Activated CD4-positive, alpha-beta T cell treated with anti-CD3 and anti-CD28 coated beads, Interleukin-2, amount 10 ng/mL, durations not matched to agents 24 days and 14 days (primary cell): Measurements from ENCODE around the gene SCGB1D4. TPM values are rescaled to one million over a fixed set of nuclear protein-coding genes. Genes with fewer than 3 reads are reported as not detected.
"Not testable (repeated sequence)": the region's sequence is repeated elsewhere in the genome, so short reads cannot be mapped to it uniquely, and the experiment has no call there.

Source experiments
- DNase-seq: peaks from one replicate; pipeline ENCODE4 v3.0.0; 2022
- H3K27ac Mint-ChIP-seq: one replicate; pipeline ENCODE4 v1.8.0; 2022; ENCODE audit warnings: mild to moderate bottlenecking, mixed read lengths
- H3K27me3 Mint-ChIP-seq: one replicate; pipeline ENCODE4 v1.8.0; 2022; ENCODE audit warnings: mixed read lengths
- H3K36me3 Mint-ChIP-seq: one replicate; pipeline ENCODE4 v1.8.0; 2022; ENCODE audit warnings: low read depth, mild to moderate bottlenecking, mixed read lengths
- H3K4me1 Mint-ChIP-seq: one replicate; pipeline ENCODE4 v1.8.0; 2021; ENCODE audit warnings: mixed read lengths
- H3K4me3 Mint-ChIP-seq: one replicate; pipeline ENCODE4 v1.8.0; 2022; ENCODE audit warnings: mild to moderate bottlenecking, moderate library complexity, mixed read lengths
- H3K9me3 Mint-ChIP-seq: one replicate; pipeline ENCODE4 v1.8.0; 2021; ENCODE audit warnings: mixed read lengths
- intact Hi-C: fragments of 100-400 bp; cut with micrococcal nuclease; formaldehyde crosslinking; loops from one replicate; pipeline ENCODE4 v1.15.1; 2023
- total RNA-seq: library from RNA; stranded (reverse); gene quantifications from 2 replicates; pipeline ENCODE4 v1.2.3, GENCODE V29; 2022

Gene SCGB1D4, protein sequence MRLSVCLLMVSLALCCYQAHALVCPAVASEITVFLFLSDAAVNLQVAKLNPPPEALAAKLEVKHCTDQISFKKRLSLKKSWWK
- not detected in 2 replicates for total RNA-seq

DNA sequence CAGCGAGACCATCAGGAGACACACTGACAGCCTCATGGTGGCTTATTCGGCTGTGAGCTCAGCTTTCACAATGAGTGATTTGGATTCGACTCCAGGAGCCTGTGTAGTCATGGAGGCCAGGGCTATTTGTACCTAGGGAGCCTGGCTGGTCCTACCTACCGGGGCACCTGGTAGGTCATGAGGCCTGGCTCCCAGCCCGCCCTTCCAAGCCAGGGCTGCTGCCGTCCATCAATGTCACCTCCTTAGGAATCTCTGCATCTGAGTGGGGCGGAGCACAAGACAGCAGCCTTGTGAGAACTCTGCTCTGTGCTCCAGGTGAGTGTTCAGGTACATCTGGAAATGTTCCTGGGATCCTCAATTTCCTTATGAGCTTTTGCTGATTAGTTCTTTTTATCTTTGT is at the start of gene SCGB1D4:
Gene SCGB1D4 (minus strand): TSS at position 101 of the 400 bp plus-strand sequence. CDS start 65 bp downstream, at position 36.
- Mint-ChIP-seq H3K4me1 (no peaks in the 10 kb centered on the region), H3K9me3 (no peaks in the 10 kb centered on the region), H3K36me3 (no peaks in the 10 kb centered on the region), H3K4me3 (no peak within 1 kb of the TSS), H3K27ac (no peak within 1 kb of the TSS), H3K27me3 (peaks cover 30% of the 10 kb centered on the region)
- DNase-seq, result no peak
- intact Hi-C loops, result no loop called here

DNA sequence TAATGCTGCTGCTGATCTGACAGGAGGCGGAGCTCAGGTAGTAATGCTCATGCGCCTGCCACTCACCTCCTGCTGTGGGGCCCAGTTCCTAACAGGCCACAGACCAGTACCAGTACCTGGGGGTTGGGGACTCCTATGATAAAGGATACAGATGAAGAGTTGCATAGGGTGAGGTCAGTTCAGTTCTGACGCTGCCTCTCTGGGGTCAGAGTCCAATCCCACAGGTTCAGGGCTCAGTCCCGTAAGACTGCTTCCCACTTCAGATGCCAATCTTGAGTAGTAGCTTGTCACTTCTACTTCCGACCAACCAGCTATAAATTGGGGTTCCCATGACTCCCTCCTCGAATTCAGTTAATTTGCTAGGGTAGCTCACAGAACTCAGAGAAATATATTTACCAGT is 47.0 kb upstream of the SCGB1D4 start:
- DNase-seq, result no peak
- intact Hi-C loops, result no loop called here
- Mint-ChIP-seq H3K27ac (no peak overlapping the region), H3K4me3 (no peak overlapping the region), H3K9me3 (no peaks in the 10 kb centered on the region), H3K36me3 (no peaks in the 10 kb centered on the region), H3K4me1 (no peaks in the 10 kb centered on the region), H3K27me3 (no peaks in the 10 kb centered on the region)

DNA sequence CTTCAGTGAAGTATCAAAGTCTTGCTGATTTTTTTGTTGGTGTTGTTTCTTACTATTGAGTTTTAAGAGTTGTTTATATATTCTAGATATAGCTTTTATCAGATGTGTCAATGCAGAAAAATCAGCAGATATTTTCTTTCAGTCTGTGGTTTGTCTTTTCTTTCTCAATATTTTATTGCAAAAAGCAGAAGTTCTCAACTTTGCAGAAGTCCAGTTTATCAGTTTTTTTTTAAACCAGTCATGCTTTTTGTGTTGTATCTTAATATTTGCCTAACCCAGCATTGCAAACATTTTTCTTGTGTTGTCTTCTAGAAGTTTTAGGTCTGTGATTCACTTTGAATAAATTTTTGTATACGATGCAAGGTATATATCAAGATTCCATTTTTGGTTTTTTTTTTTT is 45.3 kb upstream of the SCGB1D4 start:
- Mint-ChIP-seq H3K4me3 (no peak overlapping the region), H3K36me3 (no peaks in the 10 kb centered on the region), H3K27me3 (peaks cover 8% of the 10 kb centered on the region), H3K4me1 (peaks cover 3% of the 10 kb centered on the region), H3K9me3 (no peaks in the 10 kb centered on the region), H3K27ac (no peak overlapping the region)
- intact Hi-C loops, result no loop called here
- no peak for DNase-seq

DNA sequence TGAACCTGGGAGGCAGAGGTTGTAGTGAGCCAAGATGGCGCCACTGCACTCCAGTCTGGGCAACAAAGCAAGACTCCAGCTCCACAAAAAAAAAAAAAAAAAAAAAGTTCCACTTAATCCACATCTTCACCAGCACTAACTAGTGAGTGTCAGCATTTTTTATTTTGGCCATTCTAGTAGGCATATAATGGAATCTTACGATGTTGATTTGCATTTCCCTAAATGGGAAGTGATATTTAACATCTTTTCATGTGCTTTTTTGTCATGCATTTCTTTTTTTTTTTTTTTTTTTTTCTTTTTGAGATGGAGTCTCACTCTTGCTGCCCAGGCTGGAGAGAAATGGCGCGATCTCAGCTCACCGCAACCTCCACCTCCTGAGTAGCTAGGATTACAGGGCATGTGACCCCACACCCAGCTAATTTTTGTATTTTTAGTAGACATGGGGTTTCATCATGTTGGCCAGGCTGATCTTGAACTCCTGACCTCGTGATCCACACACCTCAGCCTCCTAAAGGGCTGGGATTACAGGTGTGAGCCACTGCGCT is 44.8 kb upstream of the SCGB1D4 start:
- H3K27ac Mint-ChIP-seq, H3K4me3 Mint-ChIP-seq, H3K9me3 Mint-ChIP-seq, H3K36me3 Mint-ChIP-seq, H3K27me3 Mint-ChIP-seq, intact Hi-C loops, H3K4me1 Mint-ChIP-seq, DNase-seq: not testable (repeated sequence)

DNA sequence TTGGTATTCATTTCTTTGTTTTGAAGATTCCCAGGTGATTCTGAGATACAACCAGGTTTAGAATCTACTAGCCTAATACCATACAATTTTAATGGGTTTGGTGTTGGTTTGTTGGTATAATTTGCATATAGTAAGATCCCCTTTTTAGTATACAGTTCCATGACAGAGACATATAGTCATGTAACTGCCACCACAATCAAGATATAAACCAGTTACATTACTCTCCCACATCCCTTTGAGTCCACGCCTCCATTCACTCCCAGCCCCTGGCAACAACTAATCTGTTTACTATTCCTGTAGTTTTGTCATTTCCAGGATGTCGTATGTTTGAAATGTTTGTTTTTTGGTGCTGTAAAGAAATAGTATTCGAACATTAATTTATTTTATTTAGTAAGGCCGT is 42.7 kb upstream of the SCGB1D4 start:
- no peak for DNase-seq
- intact Hi-C loops, result no loop called here
- peaks cover 12% of the 10 kb centered on the region for H3K4me1 Mint-ChIP-seq
- H3K27ac Mint-ChIP-seq, result no peak overlapping the region
- H3K36me3 Mint-ChIP-seq, result peaks cover 4% of the 10 kb centered on the region
- no peak overlapping the region for H3K4me3 Mint-ChIP-seq
- H3K27me3 Mint-ChIP-seq, result peaks cover 16% of the 10 kb centered on the region
- no peaks in the 10 kb centered on the region for H3K9me3 Mint-ChIP-seq

DNA sequence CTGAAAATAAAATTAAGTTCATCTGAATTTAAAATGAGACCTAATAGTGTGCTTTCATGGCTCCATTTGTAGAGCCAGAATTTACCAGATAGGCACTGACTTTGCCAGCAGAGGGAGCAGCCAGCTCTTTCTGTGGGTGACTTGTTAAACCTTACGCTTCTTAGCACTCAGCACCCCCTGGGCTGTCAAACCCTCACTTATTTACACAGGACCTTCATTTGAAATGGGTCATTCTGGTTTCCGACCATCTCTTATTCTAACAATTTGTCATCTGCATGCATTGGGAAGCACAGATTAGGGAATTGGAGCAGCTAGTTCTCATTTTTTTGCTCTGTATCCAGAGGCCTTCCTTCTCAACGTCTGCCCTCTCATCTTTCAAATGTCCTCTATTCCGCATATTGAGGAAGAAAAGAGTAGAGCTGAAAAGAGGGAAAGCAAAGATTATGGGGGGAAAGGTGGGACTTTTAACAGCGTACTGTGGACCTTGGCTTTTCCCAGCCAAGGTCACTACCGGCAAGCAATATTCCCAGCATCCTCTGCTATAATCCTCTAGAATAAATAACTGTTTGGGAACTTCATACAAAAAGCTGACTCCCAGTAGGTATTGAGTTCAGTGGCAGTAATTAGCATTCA is 41.5 kb upstream of the SCGB1D4 start:
- H3K9me3 Mint-ChIP-seq, result no peaks in the 10 kb centered on the region
- peaks cover 12% of the 10 kb centered on the region for H3K4me1 Mint-ChIP-seq
- peak; percentile 87 for DNase-seq
- H3K27me3 Mint-ChIP-seq, result peaks cover 25% of the 10 kb centered on the region
- peaks cover 4% of the 10 kb centered on the region for H3K36me3 Mint-ChIP-seq
- intact Hi-C loops, result loop anchor here (1.0 kb wide), 1 partner anchor 38 kb away; no protein-coding TSS in a partner anchor
- H3K4me3 Mint-ChIP-seq, result no peak overlapping the region
- H3K27ac Mint-ChIP-seq, result no peak overlapping the region

DNA sequence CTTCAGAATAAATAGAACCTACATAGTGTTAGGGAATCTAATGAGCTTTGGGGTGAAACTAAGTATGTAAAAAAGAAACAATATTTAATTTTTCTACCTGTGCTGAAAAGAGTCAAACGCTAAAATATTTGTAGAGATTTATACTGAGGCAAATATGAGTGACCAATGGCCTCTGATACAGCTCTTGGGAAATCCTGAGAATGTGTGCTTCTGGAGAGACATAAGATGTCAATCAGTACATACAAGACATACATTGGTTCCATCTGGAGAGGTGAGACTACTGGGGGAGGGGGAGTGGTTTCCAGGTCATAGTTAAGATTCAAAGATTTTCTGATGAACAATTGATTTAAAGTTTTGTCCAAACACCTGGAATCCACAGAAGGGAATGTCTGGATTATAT is 39.3 kb upstream of the SCGB1D4 start:
- no peak overlapping the region for H3K27ac Mint-ChIP-seq
- peaks cover 32% of the 10 kb centered on the region for H3K27me3 Mint-ChIP-seq
- H3K9me3 Mint-ChIP-seq, result no peaks in the 10 kb centered on the region
- peaks cover 12% of the 10 kb centered on the region for H3K4me1 Mint-ChIP-seq
- H3K36me3 Mint-ChIP-seq, result peaks cover 4% of the 10 kb centered on the region
- intact Hi-C loops, result no loop called here
- peak overlapping the region; percentile 89 for H3K4me3 Mint-ChIP-seq
- no peak for DNase-seq

DNA sequence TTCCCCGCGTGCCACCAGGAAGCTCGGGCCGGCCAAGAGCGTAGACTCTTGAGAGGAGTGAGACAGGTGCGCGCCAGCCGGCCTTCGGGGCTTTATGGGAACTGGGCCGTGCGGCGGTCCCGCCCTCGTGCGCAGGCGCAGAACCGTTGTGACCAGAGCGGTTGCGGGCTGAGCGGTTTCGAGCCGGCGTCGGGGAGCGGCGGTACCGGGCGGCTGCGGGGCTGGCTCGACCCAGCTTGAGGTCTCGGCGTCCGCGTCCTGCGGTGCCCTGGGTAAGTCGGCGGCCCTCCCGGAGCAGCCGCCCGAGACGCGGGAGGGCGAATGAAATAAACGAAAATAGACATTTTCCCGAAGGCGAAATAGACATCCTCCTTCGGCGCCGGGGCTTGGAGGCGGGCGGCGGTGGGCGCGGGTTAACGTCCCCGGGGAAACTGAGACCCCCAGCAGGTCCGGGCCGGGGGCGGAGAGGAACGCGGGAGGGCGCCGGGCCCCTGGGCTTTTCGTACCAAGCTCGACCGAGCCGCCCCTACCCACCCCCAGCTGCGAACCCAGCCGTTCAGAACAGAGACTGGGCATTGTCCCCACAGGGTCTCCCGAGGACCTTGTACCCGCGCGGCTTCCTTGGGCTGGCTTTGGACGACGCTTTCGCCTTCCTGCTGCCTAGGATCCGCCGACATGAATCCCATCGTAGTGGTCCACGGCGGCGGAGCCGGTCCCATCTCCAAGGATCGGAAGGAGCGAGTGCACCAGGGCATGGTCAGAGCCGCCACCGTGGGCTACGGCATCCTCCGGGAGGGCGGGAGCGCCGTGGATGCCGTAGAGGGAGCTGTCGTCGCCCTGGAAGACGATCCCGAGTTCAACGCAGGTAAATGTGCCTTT is 38.7 kb upstream of the SCGB1D4 start, which contains the start of gene ASRGL1:
Gene ASRGL1 (plus strand): TSS at position 146 of the 879 bp plus-strand sequence. CDS start 530 bp downstream, at position 676.
- peak within 1 kb of the TSS; percentile 89 for H3K4me3 Mint-ChIP-seq
- intact Hi-C loops, result no loop called here
- DNase-seq, result peak; percentile 94
- peaks cover 12% of the 10 kb centered on the region for H3K4me1 Mint-ChIP-seq
- H3K27me3 Mint-ChIP-seq, result peaks cover 34% of the 10 kb centered on the region
- H3K27ac Mint-ChIP-seq, result peak within 1 kb of the TSS; percentile 62
- peaks cover 4% of the 10 kb centered on the region for H3K36me3 Mint-ChIP-seq
- H3K9me3 Mint-ChIP-seq, result no peaks in the 10 kb centered on the region

DNA sequence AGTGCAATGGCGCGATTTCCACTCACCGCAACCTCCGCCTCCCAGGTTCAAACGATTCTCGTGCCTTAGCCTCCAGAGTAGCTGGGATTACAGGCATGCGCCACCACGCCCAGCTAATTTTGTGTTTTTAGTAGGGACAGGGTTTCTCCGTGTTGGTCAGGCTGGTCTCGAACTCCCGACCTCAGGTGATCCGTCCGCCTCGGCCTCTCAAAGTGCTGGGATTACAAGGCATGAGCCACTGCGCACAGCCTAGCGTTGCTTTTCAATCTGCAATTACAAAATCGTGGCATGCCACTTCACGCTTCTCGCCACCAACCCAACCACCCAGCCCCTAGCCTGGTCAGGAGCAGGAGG is 38.1 kb upstream of the SCGB1D4 start:
- H3K27me3 Mint-ChIP-seq, result peaks cover 38% of the 10 kb centered on the region
- intact Hi-C loops, H3K9me3 Mint-ChIP-seq, DNase-seq, H3K36me3 Mint-ChIP-seq: not testable (repeated sequence)
- H3K4me3 Mint-ChIP-seq, result peak overlapping the region; percentile 89
- H3K27ac Mint-ChIP-seq, result peak overlapping the region; percentile 62
- H3K4me1 Mint-ChIP-seq, result peaks cover 12% of the 10 kb centered on the region

DNA sequence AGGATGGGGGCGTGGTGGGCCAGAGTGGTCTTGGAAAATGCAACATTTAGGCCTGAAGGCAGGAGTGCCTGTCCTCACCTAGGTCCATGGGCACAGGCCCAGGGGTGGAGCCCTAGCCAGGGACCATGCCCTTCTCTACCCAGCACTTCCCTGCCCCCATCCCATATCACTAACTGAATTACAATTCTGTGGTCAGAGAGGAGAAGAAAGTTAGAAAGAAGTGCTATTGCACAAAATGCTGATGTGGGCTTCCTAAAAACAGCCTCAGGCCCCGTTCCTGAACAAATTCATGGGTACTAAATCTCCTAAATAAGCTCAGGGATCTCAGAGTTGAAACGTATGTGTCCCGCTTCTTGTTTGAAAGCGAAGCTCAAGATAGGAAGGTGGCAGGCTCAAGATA is 34.9 kb upstream of the SCGB1D4 start:
- Mint-ChIP-seq H3K27ac (no peak overlapping the region), H3K4me1 (peaks cover 9% of the 10 kb centered on the region)

DNA sequence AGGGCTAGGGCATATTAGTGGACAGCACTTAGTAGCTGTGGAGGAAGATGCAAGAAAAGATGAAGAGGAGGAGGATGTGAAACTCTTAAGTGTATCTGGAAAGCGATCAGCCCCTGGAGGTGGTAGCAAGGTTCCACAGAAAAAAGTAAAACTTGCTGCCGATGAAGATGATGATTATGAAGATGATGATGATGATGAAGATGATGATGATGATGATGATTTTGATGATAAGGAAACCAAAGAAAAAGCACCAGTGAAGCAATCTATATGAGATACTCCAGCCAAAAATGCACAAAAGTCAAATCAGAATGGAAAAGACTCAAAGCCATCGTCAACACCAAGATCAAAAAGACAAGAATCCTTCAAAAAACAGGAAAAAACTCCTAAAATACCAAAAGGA is 32.4 kb upstream of the SCGB1D4 start:
- intact Hi-C loops, H3K4me1 Mint-ChIP-seq, H3K4me3 Mint-ChIP-seq, DNase-seq, H3K9me3 Mint-ChIP-seq, H3K27ac Mint-ChIP-seq, H3K36me3 Mint-ChIP-seq: not testable (repeated sequence)
- peaks cover 34% of the 10 kb centered on the region for H3K27me3 Mint-ChIP-seq

More for the DNA sequence above, 34.9 kb upstream of the SCGB1D4 start:
- H3K4me3 Mint-ChIP-seq, result no peak overlapping the region
- intact Hi-C loops, result no loop called here
- peaks cover 4% of the 10 kb centered on the region for H3K36me3 Mint-ChIP-seq
- no peak for DNase-seq
- peaks cover 42% of the 10 kb centered on the region for H3K27me3 Mint-ChIP-seq
- no peaks in the 10 kb centered on the region for H3K9me3 Mint-ChIP-seq

DNA sequence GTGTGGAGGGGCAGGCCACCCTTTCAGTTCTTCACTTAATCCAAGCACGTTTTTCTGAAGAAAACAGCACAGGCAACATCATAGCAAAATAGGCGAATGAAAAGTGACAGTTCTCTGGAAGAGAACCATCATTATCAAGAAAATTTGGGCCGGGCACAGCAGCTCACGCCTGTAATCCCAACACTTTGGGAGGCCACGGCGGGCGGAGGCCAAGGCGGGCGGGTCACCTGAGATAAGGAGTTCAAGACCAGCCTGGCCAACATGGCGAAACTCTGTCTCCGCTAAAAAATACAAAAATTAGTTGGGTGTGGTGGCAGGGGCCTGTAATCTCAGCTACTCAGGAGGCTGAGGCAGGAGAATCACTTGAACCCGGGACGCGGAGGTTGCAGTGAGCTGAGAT is 28.7 kb upstream of the SCGB1D4 start:
- peaks cover 20% of the 10 kb centered on the region for H3K27me3 Mint-ChIP-seq
- not testable (repeated sequence) for H3K4me1 Mint-ChIP-seq, DNase-seq, H3K4me3 Mint-ChIP-seq, H3K9me3 Mint-ChIP-seq, H3K27ac Mint-ChIP-seq, H3K36me3 Mint-ChIP-seq
- intact Hi-C loops, result loop anchor here (5.0 kb wide), 1 partner anchor 155 kb away; no protein-coding TSS in a partner anchor

DNA sequence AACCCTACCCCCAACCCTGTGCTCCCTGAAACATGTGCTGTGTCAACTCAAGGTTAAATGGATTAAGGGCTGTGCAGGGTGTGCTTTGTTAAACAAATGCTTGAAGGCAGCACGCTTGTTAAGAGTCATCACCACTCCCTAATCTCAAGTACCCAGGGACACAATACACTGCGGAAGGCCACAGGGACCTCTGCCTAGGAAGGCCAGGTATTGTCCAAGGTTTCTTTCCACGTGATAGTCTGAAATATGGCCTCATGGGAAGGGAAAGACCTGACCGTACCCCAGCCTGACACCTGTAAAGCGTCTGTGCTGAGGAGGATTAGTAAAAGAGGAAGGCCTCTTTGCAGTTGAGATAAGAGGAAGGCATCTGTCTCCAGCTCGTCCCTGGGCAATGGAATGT is 27.8 kb upstream of the SCGB1D4 start:
- not testable (repeated sequence) for H3K4me1 Mint-ChIP-seq, H3K9me3 Mint-ChIP-seq, DNase-seq, H3K27ac Mint-ChIP-seq, H3K36me3 Mint-ChIP-seq, H3K4me3 Mint-ChIP-seq
- intact Hi-C loops, result loop anchor here (5.0 kb wide), 1 partner anchor 154 kb away; no protein-coding TSS in a partner anchor
- H3K27me3 Mint-ChIP-seq, result peaks cover 14% of the 10 kb centered on the region

DNA sequence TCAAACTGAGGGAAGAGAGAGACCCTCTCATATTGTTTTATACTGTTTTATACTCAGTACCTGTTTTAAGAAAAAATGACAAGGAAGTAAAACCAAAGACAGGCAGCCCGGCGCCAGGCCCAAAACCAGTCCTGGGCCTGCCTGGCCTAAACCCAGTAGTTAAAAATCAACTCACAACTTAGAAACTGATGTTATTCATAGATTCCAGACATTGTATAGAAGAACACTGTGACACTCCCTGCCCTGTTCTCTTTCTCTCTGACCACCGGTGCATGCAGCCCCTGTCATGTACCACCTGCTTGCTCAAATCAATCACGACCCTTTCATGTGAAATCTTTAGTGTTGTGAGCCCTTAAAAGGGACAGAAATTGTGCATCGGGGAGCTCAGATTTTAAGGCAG is 26.9 kb upstream of the SCGB1D4 start:
- H3K36me3 Mint-ChIP-seq, H3K27ac Mint-ChIP-seq, H3K4me3 Mint-ChIP-seq, H3K9me3 Mint-ChIP-seq, DNase-seq, H3K4me1 Mint-ChIP-seq, H3K27me3 Mint-ChIP-seq: not testable (repeated sequence)
- intact Hi-C loops, result loop anchor here (5.0 kb wide), 1 partner anchor 153 kb away; no protein-coding TSS in a partner anchor
